HEK293T (cell line): ENCODE data around the gene SCN10A.

Source experiments
- ARNT ChIP-seq: fragments of 450-650 bp; IDR thresholded peaks from 2 replicates; pipeline ENCODE4 v1.6.1; 2017; ENCODE audit warnings: mild to moderate bottlenecking
- BHLHE40 ChIP-seq: fragments of 450-650 bp; IDR thresholded peaks from 2 replicates; pipeline ENCODE4 v1.6.1; 2016; ENCODE audit warnings: mild to moderate bottlenecking, moderate library complexity, borderline replicate concordance
- FOXK2 ChIP-seq: fragments of 450-650 bp; IDR thresholded peaks from 2 replicates; pipeline ENCODE4 v1.6.1; 2016; ENCODE audit warnings: mild to moderate bottlenecking
- FOXM1 ChIP-seq: fragments of 450-650 bp; IDR thresholded peaks from 2 replicates; pipeline ENCODE4 v1.6.1; 2017; ENCODE audit warnings: mild to moderate bottlenecking, borderline replicate concordance
- L3MBTL2 ChIP-seq: fragments of 450-650 bp; conservative IDR thresholded peaks from 2 replicates; pipeline ENCODE4 v1.6.1; 2016; ENCODE audit warnings: mild to moderate bottlenecking
- NFRKB ChIP-seq: fragments of 450-650 bp; IDR thresholded peaks from 2 replicates; pipeline ENCODE4 v1.6.1; 2016; ENCODE audit warnings: mild to moderate bottlenecking, moderate library complexity
- SP1 ChIP-seq: fragments of 450-650 bp; IDR thresholded peaks from 2 replicates; pipeline ENCODE4 v1.6.1; 2017
- TARDBP ChIP-seq: fragments of 450-650 bp; IDR thresholded peaks from 2 replicates; pipeline ENCODE4 v1.6.1; 2016
- ZNF384 ChIP-seq: fragments of 450-650 bp; IDR thresholded peaks from 2 replicates; pipeline ENCODE4 v1.6.1; 2016

- TF ChIP-seq BHLHE40 (no peak), TARDBP (no peak), SP1 (no peak), ZNF384 (no peak), FOXK2 (no peak), NFRKB (no peak), ARNT (no peak), FOXM1 (no peak), L3MBTL2 (no peak)
Observed at GRCh38 chr3:38811822-38812221, 4.2 kb downstream of the SCN10A start.
